ENCODE measurements around the gene CIAO3. TPM values are rescaled to one million over a fixed set of nuclear protein-coding genes. Genes with fewer than 3 reads are reported as not detected.

Gene CIAO3
- total RNA-seq, 1 donor from 2014 or later, result 46.0 TPM

- Mint-ChIP-seq H3K9me3 (no peaks in the 10 kb centered on the region), H3K4me3 (no peak overlapping the region), H3K27ac (no peak overlapping the region), H3K4me1 (no peaks in the 10 kb centered on the region), H3K36me3 (no peaks in the 10 kb centered on the region), H3K27me3 (ENCODE audit: low read depth) (peaks cover 74% of the 10 kb centered on the region)
- no peak for DNase-seq (ENCODE audit: low spot score in 2 of 2, unreplicated experiment in 2 of 2)
- TF ChIP-seq CTCF (IDR thresholded peaks at IDR 0.05; ENCODE audit: unreplicated experiment), result no peak
These were observed 30.2 kb downstream of the CIAO3 start for GRCh38 chr16:710500-711075.

DNA sequence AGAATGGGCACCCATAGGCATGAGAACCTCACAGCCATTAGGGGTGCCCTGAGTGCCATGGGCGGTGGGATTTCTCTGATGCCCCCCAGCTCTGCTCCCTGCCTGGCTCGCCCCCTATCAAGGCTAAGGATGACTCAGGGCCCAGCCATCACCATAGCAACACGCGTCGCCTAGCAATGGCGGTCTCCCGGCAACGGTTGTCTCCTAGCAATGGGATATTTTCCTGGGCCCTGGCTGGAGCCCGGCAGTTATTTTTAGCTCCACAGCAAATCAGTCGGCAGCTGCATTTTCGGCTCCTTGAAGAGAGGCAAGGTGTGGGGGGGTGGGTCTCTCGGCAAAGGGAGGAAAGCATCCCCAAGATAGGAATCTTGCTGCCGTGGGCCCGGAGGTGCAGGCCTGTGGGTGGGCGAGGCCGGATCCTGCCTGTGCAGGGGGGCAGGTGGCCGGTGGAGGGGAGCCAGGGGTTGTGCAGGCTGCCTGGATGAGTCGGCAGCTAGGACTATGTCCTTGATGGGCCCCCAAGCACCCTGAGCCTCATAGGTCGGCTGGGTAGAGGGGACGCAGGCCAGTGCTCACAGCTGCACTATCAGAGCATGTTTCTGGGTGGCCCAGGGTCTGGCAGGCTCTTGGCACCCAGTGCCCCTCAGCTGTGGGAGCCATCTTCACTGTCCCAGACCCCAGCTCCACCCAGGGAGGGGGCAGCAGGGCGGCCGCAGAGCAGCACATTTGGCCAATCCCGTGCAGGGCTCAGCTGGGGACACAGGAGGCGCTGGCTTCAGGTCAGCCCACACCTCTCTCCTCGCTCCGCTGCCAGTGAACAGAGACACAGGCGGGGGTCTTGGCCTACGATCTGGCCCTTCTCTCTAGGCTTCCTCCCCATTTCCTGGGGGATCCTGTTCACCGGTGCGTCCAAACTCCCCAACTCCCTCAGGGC lies 31.0 kb downstream of the CIAO3 start:
- H3K36me3 Mint-ChIP-seq, result no peaks in the 10 kb centered on the region
- TF ChIP-seq CTCF (IDR thresholded peaks at IDR 0.05; ENCODE audit: unreplicated experiment), result no peak
- no peak for DNase-seq (ENCODE audit: low spot score in 2 of 2, unreplicated experiment in 2 of 2)
- H3K27me3 Mint-ChIP-seq (ENCODE audit: low read depth), result peaks cover 74% of the 10 kb centered on the region
- H3K27ac Mint-ChIP-seq, result no peak overlapping the region
- H3K9me3 Mint-ChIP-seq, result no peaks in the 10 kb centered on the region
- H3K4me3 Mint-ChIP-seq, result no peak overlapping the region
- H3K4me1 Mint-ChIP-seq, result no peaks in the 10 kb centered on the region

DNA sequence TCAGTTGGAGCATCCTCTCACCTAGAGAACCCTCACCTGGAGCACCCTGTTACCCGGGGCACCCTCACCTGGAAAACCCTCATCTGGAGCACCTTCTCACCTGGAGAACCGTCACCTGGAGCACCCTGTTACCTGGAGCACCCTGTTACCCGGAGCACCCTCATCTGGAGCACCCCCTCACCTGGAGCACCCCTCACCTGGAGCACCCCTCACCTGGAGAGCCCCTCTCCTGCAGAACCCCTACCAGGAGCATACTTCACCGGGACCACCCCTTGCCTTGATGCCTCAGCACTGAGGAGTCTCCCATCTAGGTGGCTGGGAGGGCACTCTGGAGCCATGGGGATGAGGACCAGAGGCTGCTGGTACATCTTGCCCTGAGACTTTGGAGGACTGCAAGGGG lies 31.8 kb downstream of the CIAO3 start:
- H3K27ac Mint-ChIP-seq, result no peak overlapping the region
- H3K9me3 Mint-ChIP-seq, result no peaks in the 10 kb centered on the region
- no peak for DNase-seq (ENCODE audit: low spot score in 2 of 2, unreplicated experiment in 2 of 2)
- H3K36me3 Mint-ChIP-seq, result no peaks in the 10 kb centered on the region
- TF ChIP-seq CTCF (IDR thresholded peaks at IDR 0.05; ENCODE audit: unreplicated experiment), result no peak
- no peak overlapping the region for H3K4me3 Mint-ChIP-seq
- H3K27me3 Mint-ChIP-seq (ENCODE audit: low read depth), result peaks cover 75% of the 10 kb centered on the region
- no peaks in the 10 kb centered on the region for H3K4me1 Mint-ChIP-seq

DNA sequence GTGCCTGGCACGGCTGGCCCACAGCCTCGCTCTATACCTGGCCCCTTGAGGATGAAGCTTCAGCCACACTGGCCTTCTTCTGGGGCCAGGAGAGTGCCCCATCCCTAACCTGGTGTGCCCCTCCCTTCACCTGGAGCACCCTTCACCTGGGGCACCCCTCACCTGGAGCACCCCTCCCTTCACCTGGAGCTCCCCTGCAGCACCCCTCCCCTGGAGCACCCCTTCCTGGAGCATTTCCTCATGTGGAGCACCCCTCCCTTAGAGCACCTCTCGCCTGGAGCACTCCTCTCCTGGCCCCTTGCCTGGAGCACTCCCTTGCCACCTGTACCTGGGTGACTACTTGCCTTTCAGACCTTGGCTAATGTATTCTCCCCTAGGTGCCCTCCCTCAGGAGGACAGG lies 32.8 kb downstream of the CIAO3 start:
- TF ChIP-seq CTCF (IDR thresholded peaks at IDR 0.05; ENCODE audit: unreplicated experiment), result no peak
- no peak overlapping the region for H3K4me3 Mint-ChIP-seq
- no peak for DNase-seq (ENCODE audit: low spot score in 2 of 2, unreplicated experiment in 2 of 2)
- no peaks in the 10 kb centered on the region for H3K9me3 Mint-ChIP-seq
- no peaks in the 10 kb centered on the region for H3K4me1 Mint-ChIP-seq
- no peaks in the 10 kb centered on the region for H3K36me3 Mint-ChIP-seq
- H3K27ac Mint-ChIP-seq, result no peak overlapping the region
- peaks cover 78% of the 10 kb centered on the region for H3K27me3 Mint-ChIP-seq (ENCODE audit: low read depth)

GRCh38 chr16:707062-707538 lies 33.7 kb downstream of the CIAO3 start:
- no peaks in the 10 kb centered on the region for H3K36me3 Mint-ChIP-seq
- TF ChIP-seq CTCF (IDR thresholded peaks at IDR 0.05; ENCODE audit: unreplicated experiment), result no peak
- no peak overlapping the region for H3K27ac Mint-ChIP-seq
- no peak overlapping the region for H3K4me3 Mint-ChIP-seq
- no peaks in the 10 kb centered on the region for H3K9me3 Mint-ChIP-seq
- DNase-seq (ENCODE audit: low spot score in 2 of 2, unreplicated experiment in 2 of 2), result no peak
- H3K27me3 Mint-ChIP-seq (ENCODE audit: low read depth), result peaks cover 80% of the 10 kb centered on the region
- H3K4me1 Mint-ChIP-seq, result no peaks in the 10 kb centered on the region

Measured in mesothelial cell of epicardium (in vitro differentiated cells).